ENCODE data around the gene CPXM1.

CPXM1 gene

GRCh38 chr20:2747676-2748235 is 52.7 kb downstream of the CPXM1 start:
- DNase-seq: no peak

DNA sequence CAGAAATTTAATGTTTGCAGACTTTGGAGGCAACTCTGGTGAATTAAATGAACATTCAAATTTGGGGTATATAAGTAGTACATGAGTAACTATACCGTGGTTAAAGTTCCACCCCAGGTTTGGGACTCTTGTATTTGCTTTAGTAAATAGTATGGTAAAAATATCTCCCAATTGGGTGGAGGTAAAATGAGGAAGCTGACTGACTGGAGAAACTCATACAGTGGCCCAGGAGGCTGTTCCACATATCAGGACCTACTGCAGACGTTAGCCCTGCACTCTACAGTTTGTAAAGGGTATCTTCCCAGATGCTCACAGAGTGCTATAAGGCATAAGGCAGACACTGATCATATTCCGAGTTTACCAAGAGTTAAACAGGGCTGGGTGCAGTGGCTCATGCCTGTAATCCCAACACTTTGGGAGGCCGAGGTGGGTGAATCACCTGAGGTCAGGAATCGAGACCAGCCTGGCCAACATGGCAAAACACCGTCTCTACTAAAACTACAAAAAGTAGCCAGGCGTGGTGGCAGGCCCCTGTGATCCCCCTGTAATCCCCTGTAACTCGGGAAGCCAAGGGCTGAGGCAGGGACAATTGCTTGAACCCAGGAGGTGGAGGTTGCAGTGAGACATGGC is 53.7 kb downstream of the CPXM1 start:
- DNase-seq: no peak

DNA sequence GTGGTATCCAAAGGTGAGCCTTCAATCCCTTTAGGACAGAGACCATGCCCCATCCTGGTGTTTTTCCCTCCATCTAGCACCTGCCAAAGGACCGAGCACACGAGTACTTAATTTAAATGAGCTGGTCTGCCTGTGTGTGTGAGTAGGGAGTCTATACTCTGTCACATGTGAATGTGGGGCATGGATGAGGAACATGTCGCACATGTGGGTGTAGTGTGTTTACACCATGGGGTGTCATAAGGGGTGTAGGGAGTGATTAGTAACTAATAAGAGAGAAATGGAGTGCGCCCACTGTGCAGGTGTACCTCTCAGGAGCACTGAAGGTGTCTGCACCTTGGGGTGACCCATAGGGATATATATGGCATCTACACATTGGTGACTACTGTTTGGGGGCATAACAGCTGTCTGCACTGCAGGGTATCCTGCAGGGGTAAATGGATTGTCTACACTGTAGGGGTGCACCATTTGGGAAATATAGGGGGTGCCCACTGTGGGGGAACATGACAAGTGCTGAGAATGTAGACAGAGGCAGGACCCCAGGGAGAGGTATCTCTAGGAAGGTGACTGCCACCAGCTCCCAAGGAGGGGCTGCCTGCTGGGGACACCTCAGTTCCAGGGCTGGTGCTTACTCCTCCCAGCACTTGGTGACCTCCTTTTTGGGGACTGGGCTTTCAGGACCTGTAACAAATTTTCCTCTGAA is 54.3 kb downstream of the CPXM1 start:
- DNase-seq: no peak

- no peak for DNase-seq
Observed at GRCh38 chr20:2745060-2745910, 55.1 kb downstream of the CPXM1 start.

Data from activated CD4-positive, alpha-beta T cell treated with anti-CD3 and anti-CD28 coated beads, Interleukin-2, amount 50 U/mL, for 16 hours (primary cell).